Umbilical cord (tissue), 2 donors: ENCODE measurements around the gene NDST1. TPM values are rescaled to one million over a fixed set of nuclear protein-coding genes. Genes with fewer than 3 reads are reported as not detected.

Source experiments
- DNase-seq: peaks from one replicate; pipeline ENCODE4 v3.0.0-alpha.2; 2015; ENCODE audit warnings: low spot score
- total RNA-seq: library from RNA; depleted of rRNA; stranded (reverse); fragments of >200 nt; gene quantifications from one replicate; pipeline ENCODE4 v1.2.3, GENCODE V29; 2014; ENCODE audit warnings: low replicate concordance; ENCODE audit not compliant: insufficient read depth

The NDST1 gene
- total RNA-seq, 1 donor from 2014 or later: 47.4 TPM

DNA sequence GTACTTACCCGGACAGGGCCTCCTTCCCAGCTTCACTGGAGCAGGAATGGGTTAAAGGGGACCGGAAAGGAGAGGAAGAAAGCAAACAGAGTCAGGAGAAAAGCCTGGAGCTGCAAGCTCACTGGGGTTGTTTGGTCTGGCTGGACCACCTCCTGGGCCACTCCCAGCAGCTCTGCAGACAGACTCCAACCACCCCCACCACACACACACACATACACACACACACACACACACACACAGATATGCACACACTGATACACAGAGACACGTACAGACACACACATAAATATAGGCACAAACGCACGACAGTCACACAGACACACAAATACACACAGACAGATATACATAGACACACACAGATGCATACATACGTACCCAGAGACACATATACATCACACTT, 97.6 kb downstream of the NDST1 start:
- peak; percentile 74 for DNase-seq

DNA sequence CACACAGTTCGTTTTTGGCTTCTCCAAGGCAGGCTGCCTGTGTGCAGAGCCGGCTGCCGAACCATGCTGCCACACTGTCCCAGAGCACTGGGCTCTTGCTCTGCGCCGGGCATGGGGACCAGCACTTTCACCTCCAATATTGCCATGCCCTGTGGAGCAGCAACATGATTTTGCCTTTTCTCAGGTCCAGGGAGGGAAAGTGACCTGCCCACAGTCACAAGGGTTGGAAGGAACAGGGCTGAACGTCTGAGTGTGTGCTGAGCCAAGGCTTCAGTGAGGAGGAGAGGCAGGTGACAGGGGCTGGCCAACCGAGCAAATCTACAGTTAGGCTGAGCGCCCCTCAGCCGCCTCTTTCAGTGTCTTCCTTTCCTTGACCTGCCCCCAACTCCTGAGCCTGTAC, 98.5 kb downstream of the NDST1 start:
- DNase-seq: no peak

DNA sequence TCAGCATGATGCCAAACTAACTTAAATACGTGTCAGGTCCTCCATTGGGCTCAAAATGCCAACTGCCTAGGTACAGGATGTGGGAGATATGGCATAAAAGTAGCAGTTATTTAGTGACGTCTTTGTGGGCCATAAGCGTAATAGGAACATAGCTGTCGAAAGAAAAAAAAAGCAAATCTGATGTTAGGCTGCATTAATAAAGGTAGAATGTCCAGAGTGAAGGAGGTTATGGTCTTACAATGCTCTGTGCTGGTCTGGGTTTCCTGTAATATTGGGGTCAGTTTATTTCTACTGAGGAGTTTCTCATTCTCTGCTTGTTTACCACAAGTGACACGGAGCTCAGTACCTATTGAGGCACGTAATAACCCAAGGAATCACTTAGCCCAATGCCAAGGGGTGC, 99.2 kb downstream of the NDST1 start:
- DNase-seq: no peak

Other genes with a start within 250 kb of the NDST1 start
- gene CAMK2A, start 218.4 kb upstream of the NDST1 start, total RNA-seq: 5.8 TPM
- gene ARSI, start 205.2 kb upstream of the NDST1 start, total RNA-seq: 15.9 TPM
- 8.4 TPM for gene TCOF1, start 150.4 kb upstream of the NDST1 start, total RNA-seq
- gene CD74, start 95.2 kb upstream of the NDST1 start, total RNA-seq: 31.1 TPM
- gene RPS14, start 58.4 kb upstream of the NDST1 start, total RNA-seq: 1,414 TPM
- 22.6 TPM for gene SYNPO, start 132.5 kb downstream of the NDST1 start, total RNA-seq
- 10.4 TPM for gene MYOZ3, start 153.1 kb downstream of the NDST1 start, total RNA-seq
- gene RBM22, start 192.9 kb downstream of the NDST1 start, total RNA-seq: 13.2 TPM